K562 (cell line): ENCODE measurements around the gene CRYZL1. TPM values are rescaled to one million over a fixed set of nuclear protein-coding genes. Genes with fewer than 3 reads are reported as not detected.

ENCODE experiments used
- CAMTA2 ChIP-seq: fragments of 250-450 bp; sonication (Bioruptor Pico); conservative IDR thresholded peaks from 2 replicates; pipeline ENCODE4 v1.5.1; 2022
- CBFA2T2 ChIP-seq: fragments of 450-650 bp; conservative IDR thresholded peaks from 2 replicates; pipeline ENCODE4 v1.6.1; 2017; ENCODE audit warnings: mild to moderate bottlenecking
- CEBPG ChIP-seq, 3 experiments: fragments of 200-800 bp in 1 of 3; sonication (Bioruptor generic) in 1 of 3; sonication (generic) in 1 of 3; formaldehyde crosslinking in 1 of 3; IDR thresholded peaks in 2 of 3; conservative IDR thresholded peaks in 1 of 3; 2 replicates each; pipeline versions ENCODE4 v1.6.1 to v1.8.0; 2016 to 2022; ENCODE audit warnings: missing compliant biosample characterization in 2 of 3, missing genetic modification characterization in 2 of 3, mild to moderate bottlenecking in 1 of 3, missing genetic modification reagents in 1 of 3
- CHD2 ChIP-seq: IDR thresholded peaks from 2 replicates; pipeline ENCODE4 v1.6.1; 2011; ENCODE audit warnings: low read depth, low read length
- CREB1 ChIP-seq, 2 experiments: sonication (generic) in 1 of 2; formaldehyde crosslinking in 1 of 2; IDR thresholded peaks; 2 replicates each; pipeline versions ENCODE4 v1.6.1 to v1.8.0; 2012 to 2022; ENCODE audit warnings: inconsistent platforms in 1 of 2, mild to moderate bottlenecking in 1 of 2, missing genetic modification reagents in 1 of 2, moderate library complexity in 1 of 2
- HDAC3 ChIP-seq: fragments of 450-650 bp; IDR thresholded peaks from 2 replicates; pipeline ENCODE4 v1.6.1; 2018; ENCODE audit warnings: borderline replicate concordance, mild to moderate bottlenecking, moderate library complexity; ENCODE audit not compliant: partially characterized antibody
- HDAC8 ChIP-seq: fragments of 450-650 bp; IDR thresholded peaks from 2 replicates; pipeline ENCODE4 v1.6.1; 2016; ENCODE audit warnings: mild to moderate bottlenecking, missing genetic modification characterization, moderate library complexity, missing compliant biosample characterization
- NR2C2 ChIP-seq, 2 experiments: fragments of 200-800 bp in 1 of 2; sonication (Bioruptor generic) in 1 of 2; sonication (generic) in 1 of 2; formaldehyde crosslinking in 1 of 2; IDR thresholded peaks; 2 replicates each; pipeline versions ENCODE4 v1.6.1 to v1.8.0; 2016 to 2022; ENCODE audit warnings: mild to moderate bottlenecking in 1 of 2, missing compliant biosample characterization in 1 of 2, missing genetic modification characterization in 1 of 2, missing genetic modification reagents in 1 of 2
- NR4A1 ChIP-seq, 2 experiments: fragments of 250-450 bp in 1 of 2; fragments of 450-650 bp in 1 of 2; sonication (Bioruptor Pico) in 1 of 2; IDR thresholded peaks; 2 replicates each; pipeline versions ENCODE4 v1.4.0 to v1.6.1; 2016 to 2020; ENCODE audit warnings: mild to moderate bottlenecking in 2 of 2, missing compliant biosample characterization in 1 of 2, missing genetic modification characterization in 1 of 2, moderate library complexity in 1 of 2
- NUFIP1 ChIP-seq: fragments of 450-650 bp; IDR thresholded peaks from 2 replicates; pipeline ENCODE4 v1.6.1; 2018; ENCODE audit not compliant: partially characterized antibody
- SMAD2 ChIP-seq: fragments of 150-350 bp; IDR thresholded peaks from 2 replicates; pipeline ENCODE4 v1.6.1; 2014; ENCODE audit warnings: low read depth, mild to moderate bottlenecking, low read length
- STAT5A ChIP-seq: IDR thresholded peaks from 2 replicates; pipeline ENCODE4 v1.6.1; 2012; ENCODE audit warnings: low read length, inconsistent platforms, borderline replicate concordance
- SUPT5H ChIP-seq: fragments of 450-650 bp; IDR thresholded peaks from 2 replicates; pipeline ENCODE4 v1.6.1; 2016
- XRCC4 ChIP-seq: IDR thresholded peaks from one replicate; pipeline ENCODE4 v1.6.1; 2011; ENCODE audit not compliant: insufficient read depth, insufficient read length; ENCODE audit errors: extremely low read depth
- ZFP36 ChIP-seq: fragments of 150-350 bp; IDR thresholded peaks from 2 replicates; pipeline ENCODE4 v1.6.1; 2018; ENCODE audit warnings: low read length, low read depth; ENCODE audit not compliant: partially characterized antibody
- ZKSCAN1 ChIP-seq: fragments of 150-350 bp; IDR thresholded peaks from 2 replicates; pipeline ENCODE4 v1.6.1; 2016; ENCODE audit warnings: low read depth, low read length
- ZNF184 ChIP-seq: sonication (generic); formaldehyde crosslinking; IDR thresholded peaks from 2 replicates; pipeline ENCODE4 v1.5.0; 2020; ENCODE audit warnings: missing genetic modification reagents
- ZNF274 ChIP-seq: IDR thresholded peaks from 2 replicates; pipeline ENCODE4 v1.6.1; 2011; ENCODE audit warnings: low read depth, mild to moderate bottlenecking, low read length, moderate library complexity, borderline replicate concordance
- polyA plus RNA-seq, 8 experiments: library from polyadenylated mRNA; depleted of rRNA in 4 of 8; stranded (reverse) in 5 of 8; unstranded in 3 of 8; fragments of >200 nt; fragmentation: Nextera tagmentation in 2 of 8; fragmentation: Illumina TruSeq in 1 of 8; extraction: Ambion mirVana in 2 of 8; extraction: Trizol in 1 of 8; gene quantifications; 2 replicates each; pipeline versions ENCODE4 v1.2.1 to v1.2.3, GENCODE V29; 2011 to 2014; ENCODE audit warnings: inconsistent platforms in 1 of 8, missing spikeins in 1 of 8
- total RNA-seq, 7 experiments: library from RNA; depleted of rRNA in 6 of 7; stranded (reverse); fragments of >200 nt in 6 of 7; fragmentation: Illumina TruSeq in 2 of 7; extraction: Trizol in 2 of 7; gene quantifications; 2 replicates each; pipeline versions ENCODE4 v1.2.1 to v1.2.3, GENCODE V29; 2011 to 2021; ENCODE audit warnings: low replicate concordance in 1 of 7
- TF ChIP-seq, protein P1 (sequence below): fragments of 450-650 bp; conservative IDR thresholded peaks from 2 replicates; pipeline ENCODE4 v1.6.1; 2016; ENCODE audit warnings: missing genetic modification characterization, low read depth, mild to moderate bottlenecking, control low read depth, missing compliant biosample characterization
- TF ChIP-seq, protein P2 (sequence below), 3 experiments: fragments of 200-800 bp in 1 of 3; fragments of 250-450 bp in 1 of 3; fragments of 450-650 bp in 1 of 3; sonication (Bioruptor Pico) in 1 of 3; sonication (Bioruptor generic) in 1 of 3; formaldehyde crosslinking in 1 of 3; IDR thresholded peaks; 2 replicates each; pipeline versions ENCODE4 v1.6.1 to v1.8.0; 2016 to 2022; ENCODE audit warnings: mild to moderate bottlenecking in 2 of 3, missing genetic modification characterization in 2 of 3, missing compliant biosample characterization in 1 of 3, moderate library complexity in 1 of 3
- TF ChIP-seq, protein P3 (sequence below): fragments of 450-650 bp; IDR thresholded peaks from one replicate; pipeline ENCODE4 v1.6.1; 2018; ENCODE audit warnings: mild to moderate bottlenecking, moderate library complexity; ENCODE audit not compliant: partially characterized antibody

Gene CRYZL1
- total and polyA plus RNA-seq, 9 of the 15 experiments (the other 6 are each of a cell fraction or from before 2014, with no cell fraction given) = 19.9 to 98.2 (median 39.2) TPM

DNA sequence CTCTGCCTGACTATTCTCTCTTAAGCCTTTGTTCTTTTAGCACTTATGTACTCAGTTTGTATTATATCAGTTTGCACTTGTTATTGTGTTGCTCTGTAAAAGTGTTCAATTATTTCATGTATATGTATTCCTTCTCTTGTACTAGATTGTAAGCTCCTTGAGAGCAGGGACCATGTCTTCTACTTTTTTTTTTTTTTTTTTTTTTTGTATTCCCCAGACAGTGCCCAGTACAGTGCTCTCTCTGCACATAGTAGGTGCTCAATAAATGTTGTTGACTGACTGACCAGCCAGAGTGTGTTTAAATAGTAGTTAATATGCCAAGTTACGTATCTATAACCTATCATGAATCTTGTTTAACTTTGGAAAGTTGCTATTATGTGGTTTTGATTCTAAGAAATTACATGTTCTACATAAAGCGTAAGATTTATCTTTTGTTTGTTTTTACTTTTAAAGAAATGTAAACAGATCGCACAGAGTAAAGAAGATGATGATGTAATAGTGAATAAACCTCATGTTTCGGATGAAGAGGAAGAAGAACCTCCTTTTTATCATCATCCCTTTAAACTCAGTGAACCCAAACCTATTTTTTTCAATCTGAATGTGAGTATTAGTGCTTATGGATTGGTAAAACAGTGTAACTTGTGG, 82.6 kb downstream of the CRYZL1 start (continued):
- no peak for TF ChIP-seq HDAC3
- no peak for TF ChIP-seq CHD2
- TF ChIP-seq, protein P1, sequence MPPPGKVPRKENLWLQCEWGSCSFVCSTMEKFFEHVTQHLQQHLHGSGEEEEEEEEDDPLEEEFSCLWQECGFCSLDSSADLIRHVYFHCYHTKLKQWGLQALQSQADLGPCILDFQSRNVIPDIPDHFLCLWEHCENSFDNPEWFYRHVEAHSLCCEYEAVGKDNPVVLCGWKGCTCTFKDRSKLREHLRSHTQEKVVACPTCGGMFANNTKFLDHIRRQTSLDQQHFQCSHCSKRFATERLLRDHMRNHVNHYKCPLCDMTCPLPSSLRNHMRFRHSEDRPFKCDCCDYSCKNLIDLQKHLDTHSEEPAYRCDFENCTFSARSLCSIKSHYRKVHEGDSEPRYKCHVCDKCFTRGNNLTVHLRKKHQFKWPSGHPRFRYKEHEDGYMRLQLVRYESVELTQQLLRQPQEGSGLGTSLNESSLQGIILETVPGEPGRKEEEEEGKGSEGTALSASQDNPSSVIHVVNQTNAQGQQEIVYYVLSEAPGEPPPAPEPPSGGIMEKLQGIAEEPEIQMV = no peak
- no peak for TF ChIP-seq HDAC8 (tag)
- no peak for TF ChIP-seq CREB1 (IDR thresholded peaks at IDR 0.05)
- TF ChIP-seq CREB1 (CRISPR knock-in tag; IDR thresholded peaks at IDR 0.05) = no peak
- TF ChIP-seq CAMTA2 = no peak
- TF ChIP-seq, protein P2, sequence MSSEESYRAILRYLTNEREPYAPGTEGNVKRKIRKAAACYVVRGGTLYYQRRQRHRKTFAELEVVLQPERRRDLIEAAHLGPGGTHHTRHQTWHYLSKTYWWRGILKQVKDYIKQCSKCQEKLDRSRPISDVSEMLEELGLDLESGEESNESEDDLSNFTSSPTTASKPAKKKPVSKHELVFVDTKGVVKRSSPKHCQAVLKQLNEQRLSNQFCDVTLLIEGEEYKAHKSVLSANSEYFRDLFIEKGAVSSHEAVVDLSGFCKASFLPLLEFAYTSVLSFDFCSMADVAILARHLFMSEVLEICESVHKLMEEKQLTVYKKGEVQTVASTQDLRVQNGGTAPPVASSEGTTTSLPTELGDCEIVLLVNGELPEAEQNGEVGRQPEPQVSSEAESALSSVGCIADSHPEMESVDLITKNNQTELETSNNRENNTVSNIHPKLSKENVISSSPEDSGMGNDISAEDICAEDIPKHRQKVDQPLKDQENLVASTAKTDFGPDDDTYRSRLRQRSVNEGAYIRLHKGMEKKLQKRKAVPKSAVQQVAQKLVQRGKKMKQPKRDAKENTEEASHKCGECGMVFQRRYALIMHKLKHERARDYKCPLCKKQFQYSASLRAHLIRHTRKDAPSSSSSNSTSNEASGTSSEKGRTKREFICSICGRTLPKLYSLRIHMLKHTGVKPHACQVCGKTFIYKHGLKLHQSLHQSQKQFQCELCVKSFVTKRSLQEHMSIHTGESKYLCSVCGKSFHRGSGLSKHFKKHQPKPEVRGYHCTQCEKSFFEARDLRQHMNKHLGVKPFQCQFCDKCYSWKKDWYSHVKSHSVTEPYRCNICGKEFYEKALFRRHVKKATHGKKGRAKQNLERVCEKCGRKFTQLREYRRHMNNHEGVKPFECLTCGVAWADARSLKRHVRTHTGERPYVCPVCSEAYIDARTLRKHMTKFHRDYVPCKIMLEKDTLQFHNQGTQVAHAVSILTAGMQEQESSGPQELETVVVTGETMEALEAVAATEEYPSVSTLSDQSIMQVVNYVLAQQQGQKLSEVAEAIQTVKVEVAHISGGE (CRISPR knock-in tag; IDR thresholded peaks at IDR 0.05) = no peak
- no peak for TF ChIP-seq NR2C2 (CRISPR knock-in tag; IDR thresholded peaks at IDR 0.05)
- TF ChIP-seq NR2C2 (tag; IDR thresholded peaks at IDR 0.05) = no peak
- TF ChIP-seq ZNF274 = no peak
- no peak for TF ChIP-seq STAT5A
- no peak for TF ChIP-seq SMAD2
- peak; percentile 97 for TF ChIP-seq ZKSCAN1
- TF ChIP-seq SUPT5H = no peak
- no peak for TF ChIP-seq ZNF184
- TF ChIP-seq ZFP36 = no peak
- no peak for TF ChIP-seq XRCC4
- TF ChIP-seq CEBPG (CRISPR knock-in tag; IDR thresholded peaks at IDR 0.05) = no peak
- peak; percentile 60 to 75 for TF ChIP-seq CEBPG (tag; conservative IDR thresholded peaks at IDR 0.05 in 1 of 2, IDR thresholded peaks at IDR 0.05 in 1 of 2)
- no peak for TF ChIP-seq CBFA2T2
- TF ChIP-seq, protein P3, sequence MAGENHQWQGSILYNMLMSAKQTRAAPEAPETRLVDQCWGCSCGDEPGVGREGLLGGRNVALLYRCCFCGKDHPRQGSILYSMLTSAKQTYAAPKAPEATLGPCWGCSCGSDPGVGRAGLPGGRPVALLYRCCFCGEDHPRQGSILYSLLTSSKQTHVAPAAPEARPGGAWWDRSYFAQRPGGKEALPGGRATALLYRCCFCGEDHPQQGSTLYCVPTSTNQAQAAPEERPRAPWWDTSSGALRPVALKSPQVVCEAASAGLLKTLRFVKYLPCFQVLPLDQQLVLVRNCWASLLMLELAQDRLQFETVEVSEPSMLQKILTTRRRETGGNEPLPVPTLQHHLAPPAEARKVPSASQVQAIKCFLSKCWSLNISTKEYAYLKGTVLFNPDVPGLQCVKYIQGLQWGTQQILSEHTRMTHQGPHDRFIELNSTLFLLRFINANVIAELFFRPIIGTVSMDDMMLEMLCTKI = no peak
- TF ChIP-seq NR4A1 (CRISPR knock-in tag; IDR thresholded peaks at IDR 0.05) = no peak
- TF ChIP-seq NR4A1 (tag; IDR thresholded peaks at IDR 0.05) = no peak
- TF ChIP-seq NUFIP1 = no peak
